ENCODE results near the gene AKAP10. TPM values are rescaled to one million over a fixed set of nuclear protein-coding genes. Genes with fewer than 3 reads are reported as not detected.

AKAP10 gene
- total RNA-seq, 2 donors from 2014 or later = 27.5 to 30.3 TPM

GRCh38 chr17:19933221-19933620, 44.4 kb downstream of the AKAP10 start:
- no peak overlapping the region for H3K9ac ChIP-seq (ENCODE audit: low read depth in 2 of 2, low read length in 2 of 2)
- no peak for DNase-seq
- H3K9me3 ChIP-seq = no peaks in the 10 kb centered on the region
- no peaks in the 10 kb centered on the region for H3K27me3 ChIP-seq
- H3K27ac ChIP-seq = no peak overlapping the region
- H3K4me1 ChIP-seq = no peaks in the 10 kb centered on the region
- H3K4me3 ChIP-seq = no peak overlapping the region
- H3K36me3 ChIP-seq = peaks cover 12% of the 10 kb centered on the region
- no peak for TF ChIP-seq CTCF (IDR thresholded peaks at IDR 0.05)
- intact Hi-C loops (cut with DNase I) = no loop called here

GRCh38 chr17:19928299-19928698, 49.3 kb downstream of the AKAP10 start:
- intact Hi-C loops (cut with DNase I) = no loop called here
- Histone ChIP-seq H3K36me3 (peaks cover 8% of the 10 kb centered on the region), H3K9me3 (no peaks in the 10 kb centered on the region), H3K4me1 (no peaks in the 10 kb centered on the region), H3K9ac (ENCODE audit: low read depth in 2 of 2, low read length in 2 of 2) (no peak overlapping the region), H3K4me3 (no peak overlapping the region), H3K27me3 (no peaks in the 10 kb centered on the region), H3K27ac (no peak overlapping the region)
- no peak for DNase-seq
- no peak for TF ChIP-seq CTCF (IDR thresholded peaks at IDR 0.05)

- no peak overlapping the region for H3K4me3 ChIP-seq
- H3K27ac ChIP-seq = no peak overlapping the region
- DNase-seq = no peak
- intact Hi-C loops (cut with DNase I) = no loop called here
- no peak for TF ChIP-seq CTCF (IDR thresholded peaks at IDR 0.05)
- H3K27me3 ChIP-seq = no peaks in the 10 kb centered on the region
- H3K4me1 ChIP-seq = no peaks in the 10 kb centered on the region
- peaks cover 5% of the 10 kb centered on the region for H3K36me3 ChIP-seq
- H3K9me3 ChIP-seq = no peaks in the 10 kb centered on the region
- no peak overlapping the region for H3K9ac ChIP-seq (ENCODE audit: low read depth in 2 of 2, low read length in 2 of 2)
These were observed 62.2 kb downstream of the AKAP10 start for GRCh38 chr17:19915245-19915978.

GRCh38 chr17:19911033-19911432, 66.6 kb downstream of the AKAP10 start:
- Histone ChIP-seq H3K9ac (ENCODE audit: low read depth in 2 of 2, low read length in 2 of 2) (no peak overlapping the region), H3K4me3 (no peak overlapping the region), H3K36me3 (peaks cover 12% of the 10 kb centered on the region), H3K27me3 (no peaks in the 10 kb centered on the region), H3K4me1 (no peaks in the 10 kb centered on the region), H3K27ac (no peak overlapping the region), H3K9me3 (no peaks in the 10 kb centered on the region)
- no peak for TF ChIP-seq CTCF (IDR thresholded peaks at IDR 0.05)
- intact Hi-C loops (cut with DNase I) = no loop called here
- no peak for DNase-seq

- Histone ChIP-seq H3K9me3 (no peaks in the 10 kb centered on the region), H3K9ac (ENCODE audit: low read depth in 2 of 2, low read length in 2 of 2) (no peak overlapping the region), H3K27me3 (no peaks in the 10 kb centered on the region), H3K4me1 (no peaks in the 10 kb centered on the region), H3K36me3 (peaks cover 15% of the 10 kb centered on the region), H3K27ac (no peak overlapping the region), H3K4me3 (no peak overlapping the region)
- DNase-seq = no peak
- intact Hi-C loops (cut with DNase I) = no loop called here
- TF ChIP-seq CTCF (IDR thresholded peaks at IDR 0.05) = no peak
These were observed 68.5 kb downstream of the AKAP10 start for GRCh38 chr17:19909139-19909538.
